Fibroblast of villous mesenchyme (primary cell): ENCODE measurements around the gene IRF2BPL. TPM values are rescaled to one million over a fixed set of nuclear protein-coding genes. Genes with fewer than 3 reads are reported as not detected.
A peak's percentile ranks its signal among the peaks of the same experiment; 100 is the strongest.

Experiments
- DNase-seq: peaks from one replicate; pipeline ENCODE4 v3.0.0-alpha.2; 2010; ENCODE audit warnings: low read depth
- H3K4me3 ChIP-seq: 2 replicates; pipeline ENCODE4 v1.5.1; 2011; ENCODE audit warnings: low read depth, mild to moderate bottlenecking, low read length
- total RNA-seq: library from RNA; depleted of rRNA; stranded (reverse); fragments of >200 nt; gene quantifications from 2 replicates; pipeline ENCODE4 v1.2.3, GENCODE V29; 2012
- TF ChIP-seq, protein P1 (sequence below): IDR thresholded peaks from 2 replicates; pipeline ENCODE4 v1.5.1; 2012; ENCODE audit warnings: low read depth, mild to moderate bottlenecking, low read length; ENCODE audit not compliant: insufficient read depth

The IRF2BPL gene
- total RNA-seq, 1 donor = 40.2 TPM

- peak; percentile 96 for DNase-seq
- peak overlapping the region; percentile 73 for H3K4me3 ChIP-seq
- TF ChIP-seq, protein P1, sequence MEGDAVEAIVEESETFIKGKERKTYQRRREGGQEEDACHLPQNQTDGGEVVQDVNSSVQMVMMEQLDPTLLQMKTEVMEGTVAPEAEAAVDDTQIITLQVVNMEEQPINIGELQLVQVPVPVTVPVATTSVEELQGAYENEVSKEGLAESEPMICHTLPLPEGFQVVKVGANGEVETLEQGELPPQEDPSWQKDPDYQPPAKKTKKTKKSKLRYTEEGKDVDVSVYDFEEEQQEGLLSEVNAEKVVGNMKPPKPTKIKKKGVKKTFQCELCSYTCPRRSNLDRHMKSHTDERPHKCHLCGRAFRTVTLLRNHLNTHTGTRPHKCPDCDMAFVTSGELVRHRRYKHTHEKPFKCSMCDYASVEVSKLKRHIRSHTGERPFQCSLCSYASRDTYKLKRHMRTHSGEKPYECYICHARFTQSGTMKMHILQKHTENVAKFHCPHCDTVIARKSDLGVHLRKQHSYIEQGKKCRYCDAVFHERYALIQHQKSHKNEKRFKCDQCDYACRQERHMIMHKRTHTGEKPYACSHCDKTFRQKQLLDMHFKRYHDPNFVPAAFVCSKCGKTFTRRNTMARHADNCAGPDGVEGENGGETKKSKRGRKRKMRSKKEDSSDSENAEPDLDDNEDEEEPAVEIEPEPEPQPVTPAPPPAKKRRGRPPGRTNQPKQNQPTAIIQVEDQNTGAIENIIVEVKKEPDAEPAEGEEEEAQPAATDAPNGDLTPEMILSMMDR = no peak
These were observed 5.4 kb upstream of the IRF2BPL start for GRCh38 chr14:77033622-77034589.

DNA sequence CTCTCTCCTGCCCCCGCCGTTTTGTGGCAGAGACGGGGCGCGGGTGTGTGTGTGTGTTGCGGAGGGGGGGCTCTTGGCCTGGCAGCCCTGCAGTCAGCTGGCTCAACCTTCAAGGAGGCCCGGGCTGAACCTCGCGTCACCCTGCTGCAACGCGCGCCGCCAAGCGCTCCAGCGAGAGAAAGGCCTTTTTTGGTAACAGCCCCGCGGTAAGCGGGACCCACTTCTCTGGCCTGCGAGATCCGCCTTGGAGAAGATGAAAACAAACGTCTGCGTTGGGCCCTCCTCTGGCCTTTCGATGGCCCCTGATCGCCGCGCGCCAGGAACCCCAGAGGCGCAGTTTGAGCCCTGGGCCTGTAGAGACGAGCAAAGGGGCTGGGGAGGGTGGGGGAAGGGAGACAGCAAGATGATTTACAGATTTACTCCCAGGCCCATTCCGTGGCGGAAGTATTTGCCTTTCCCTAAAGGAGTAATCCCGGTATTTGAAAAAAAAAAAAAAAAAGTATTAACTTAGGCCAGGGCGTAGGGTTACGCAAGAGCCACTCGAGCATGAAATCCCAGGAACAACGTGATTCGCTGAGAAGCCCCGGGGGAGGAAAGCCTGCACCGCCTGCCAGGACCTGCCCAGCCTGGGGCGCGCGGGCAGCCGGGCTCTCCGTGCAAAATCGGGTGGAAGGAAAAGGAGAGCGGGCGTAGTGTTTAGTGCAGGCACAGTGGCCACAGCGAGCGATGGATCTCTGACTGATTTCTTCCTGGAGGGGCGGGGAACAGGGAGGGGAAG, 4.5 kb upstream of the IRF2BPL start:
- TF ChIP-seq, protein P1 = no peak
- peak overlapping the region; percentile 73 for H3K4me3 ChIP-seq
- DNase-seq = peak; percentile 100

- TF ChIP-seq, protein P1 = no peak
- peak overlapping the region; percentile 16 for H3K4me3 ChIP-seq
- no peak for DNase-seq
These were observed 4.0 kb upstream of the IRF2BPL start for GRCh38 chr14:77032491-77032843.

DNA sequence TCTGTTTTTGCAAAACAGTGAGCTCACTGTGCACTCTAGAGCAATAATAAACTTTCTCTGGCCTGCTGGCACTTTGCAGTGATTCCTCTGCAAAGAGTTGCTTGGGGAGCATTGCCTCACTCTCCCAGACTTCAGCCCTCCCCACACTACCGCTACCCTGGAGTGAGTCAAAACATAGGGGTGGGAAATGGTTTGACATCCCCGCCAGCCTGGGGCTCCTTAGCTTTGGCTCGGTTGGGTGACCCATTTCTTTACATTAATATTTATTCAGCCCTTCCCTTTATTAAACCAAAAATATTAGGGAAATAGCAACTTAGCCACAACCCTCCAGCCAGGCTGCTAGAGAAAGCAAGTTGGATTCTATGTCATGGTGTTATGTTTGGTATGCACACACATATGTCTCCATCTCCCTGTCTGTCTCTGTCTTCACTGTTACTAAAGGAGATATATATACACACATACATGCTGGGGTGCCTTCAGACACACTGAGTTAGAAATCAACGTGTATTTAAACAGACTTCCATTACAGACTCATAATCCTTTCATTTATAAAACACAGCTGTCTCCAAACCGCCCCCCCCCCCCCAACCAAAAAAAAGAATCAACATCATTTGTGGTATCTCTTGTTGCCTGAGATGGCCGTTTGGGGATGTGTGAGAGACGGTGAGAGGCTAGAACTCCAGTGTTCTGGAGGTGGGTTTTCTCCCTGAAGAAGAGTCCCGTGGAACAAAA, 3.4 kb upstream of the IRF2BPL start:
- peak; percentile 87 for DNase-seq
- H3K4me3 ChIP-seq = peak overlapping the region; percentile 16
- TF ChIP-seq, protein P1 = no peak

DNA sequence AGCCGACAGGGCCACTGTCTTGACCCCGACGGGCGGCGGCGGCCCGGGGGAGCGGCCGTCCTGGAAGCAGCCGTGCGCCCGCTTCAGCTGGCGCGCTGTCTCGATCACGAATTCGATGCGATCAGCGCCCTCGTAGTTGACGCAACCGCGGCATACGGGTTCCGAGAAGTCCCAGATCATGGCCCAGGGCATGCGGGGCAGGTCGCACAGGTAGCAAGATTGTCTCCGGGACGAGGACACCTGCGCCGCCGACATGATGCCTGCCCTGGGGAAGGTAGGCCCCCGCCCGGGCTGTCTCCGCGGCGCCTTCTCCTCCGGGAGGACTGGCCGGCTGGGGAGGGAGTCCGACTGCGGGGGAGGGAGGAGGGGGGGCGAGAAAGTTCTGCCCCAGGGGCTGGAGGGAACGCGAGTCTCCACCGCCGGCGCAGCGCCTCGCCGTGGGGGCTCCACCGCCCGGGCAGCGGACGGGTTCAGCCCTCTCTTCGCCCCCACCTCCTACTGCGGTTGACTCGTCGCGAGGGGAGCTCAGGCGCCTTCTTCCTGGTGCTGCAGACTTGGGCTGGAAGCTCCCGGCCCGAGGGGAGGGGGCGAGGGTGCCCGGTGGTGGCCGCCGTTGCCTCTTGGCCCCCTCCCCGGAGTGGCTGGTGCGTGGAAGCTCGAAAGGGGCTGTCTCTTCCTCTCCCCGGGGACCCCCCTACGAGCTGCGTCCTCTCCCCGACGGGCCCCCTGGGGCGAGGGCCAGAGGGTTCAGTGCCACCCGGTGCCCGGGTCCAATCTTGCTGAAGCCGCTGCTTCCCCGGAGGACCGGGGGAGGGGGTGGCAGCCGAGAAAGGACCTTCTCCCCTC, 747 bp downstream of the IRF2BPL start:
- peak overlapping the region; percentile 88 for H3K4me3 ChIP-seq
- TF ChIP-seq, protein P1 = no peak
- peak; percentile 75 for DNase-seq

DNA sequence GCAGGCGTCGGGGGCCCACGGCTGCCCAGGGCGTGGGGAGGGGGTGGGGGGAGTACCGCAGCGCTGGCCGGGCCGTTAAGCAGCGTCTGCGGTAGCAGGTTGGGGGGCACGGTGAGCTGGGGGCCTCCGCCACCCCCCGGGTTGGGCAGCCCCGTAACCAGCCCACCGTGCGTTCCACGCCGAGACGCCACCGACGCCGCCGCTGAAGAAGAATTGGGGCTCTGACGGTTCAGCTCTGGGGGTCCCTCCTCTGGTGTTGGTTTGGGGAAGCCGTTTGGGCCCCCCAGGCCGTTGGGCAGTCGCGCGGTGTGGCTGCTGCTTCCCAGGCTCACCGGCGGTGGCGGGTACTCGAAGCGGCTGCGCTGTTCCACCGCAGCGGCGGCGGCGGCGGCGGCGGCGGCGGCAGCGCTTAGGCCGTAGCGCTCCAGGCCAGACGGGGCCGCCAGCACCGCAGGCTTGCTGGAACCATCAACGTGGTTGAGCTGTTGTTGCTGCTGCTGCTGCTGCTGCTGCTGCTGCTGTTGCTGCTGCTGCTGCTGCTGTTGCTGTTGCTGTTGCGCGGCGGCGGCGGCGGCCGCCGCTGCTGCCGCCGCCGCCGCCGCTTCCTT, 1.5 kb downstream of the IRF2BPL start:
- TF ChIP-seq, protein P1 = no peak
- peak overlapping the region; percentile 88 for H3K4me3 ChIP-seq
- no peak for DNase-seq
